Panc1 (cell line): ENCODE results near the gene IGFL4. TPM values are rescaled to one million over a fixed set of nuclear protein-coding genes. Genes with fewer than 3 reads are reported as not detected.

Experiments
- ATAC-seq: fragments of 200-7000 bp; cut with Tn5 transposase; 2 replicates; pipeline ENCODE4 v1.9.1; 2020; ENCODE audit warnings: mild to moderate bottlenecking, moderate library complexity
- BruUV-seq: library from RNA; stranded (reverse); fragments of 400-500 nt; replicated peaks from 2 replicates; lab custom pipeline; 2021; lab: Mats Ljungman, UMichigan
- CTCF ChIA-PET: fragments of 300-600 bp; sonication (Branson Sonifier 250); formaldehyde crosslinking; loops from one replicate; lab custom pipeline; 2022; ENCODE audit warnings: antibody characterized with exemption; lab: Charles Lee
- POLR2A ChIA-PET: fragments of 300-600 bp; sonication (Branson Sonifier 250); formaldehyde crosslinking; loops from one replicate; lab custom pipeline; 2022; ENCODE audit warnings: antibody characterized with exemption; lab: Charles Lee
- DNase-seq: peaks from one replicate; pipeline ENCODE4 v3.0.0-alpha.2; 2010; ENCODE audit warnings: low read depth, low spot score
- H3K27ac ChIP-seq: 2 replicates; pipeline ENCODE4 v1.5.1; 2011; ENCODE audit warnings: mild to moderate bottlenecking, low read length, inconsistent platforms
- H3K27me3 ChIP-seq: fragments of 200-500 bp; sonication (Bioruptor generic); 2 replicates; pipeline ENCODE4 v1.6.0; 2014; ENCODE audit warnings: low read length, inconsistent platforms; ENCODE audit not compliant: control insufficient read depth, insufficient read depth
- H3K36me3 ChIP-seq: fragments of 200-500 bp; sonication (Bioruptor generic); 2 replicates; pipeline ENCODE4 v1.5.1; 2014; ENCODE audit warnings: inconsistent platforms, mild to moderate bottlenecking, low read length, moderate library complexity; ENCODE audit not compliant: control insufficient read depth, insufficient read depth
- H3K4me1 ChIP-seq: 2 replicates; pipeline ENCODE4 v1.5.1; 2011; ENCODE audit warnings: inconsistent platforms, mild to moderate bottlenecking, low read length, moderate library complexity; ENCODE audit not compliant: control insufficient read depth, insufficient read depth
- H3K4me3 ChIP-seq, 2 experiments: 2 replicates each; pipeline ENCODE4 v1.5.1; 2011 to 2012; ENCODE audit warnings: low read depth in 2 of 2, low read length in 2 of 2, mild to moderate bottlenecking in 2 of 2, inconsistent platforms in 1 of 2, moderate library complexity in 1 of 2
- H3K9me3 ChIP-seq: fragments of 200-500 bp; sonication (Bioruptor generic); 2 replicates; pipeline ENCODE4 v1.5.1; 2014; ENCODE audit warnings: low read depth, mild to moderate bottlenecking, inconsistent platforms, low read length, moderate library complexity; ENCODE audit not compliant: control insufficient read depth, insufficient read depth
- POLR2AphosphoS5 ChIP-seq: IDR thresholded peaks from 2 replicates; pipeline ENCODE4 v1.6.1; 2012; ENCODE audit warnings: mild to moderate bottlenecking, low read depth, low read length, moderate library complexity
- SIN3A ChIP-seq: IDR thresholded peaks from 2 replicates; pipeline ENCODE4 v1.6.1; 2012; ENCODE audit warnings: low read depth, mild to moderate bottlenecking, low read length, moderate library complexity, borderline replicate concordance; ENCODE audit not compliant: insufficient read depth
- TCF7L2 ChIP-seq: IDR thresholded peaks from 2 replicates; pipeline ENCODE4 v1.6.1; 2011; ENCODE audit warnings: mild to moderate bottlenecking, low read depth, low read length, inconsistent platforms
- in situ Hi-C: cut with HindIII; loops from 2 replicates; pipeline ENCODE4 v1.10.0; 2016; ENCODE audit warnings: low sequenced_read_pairs, low pct_unique_long_range_greater_than_20kb
- intact Hi-C: fragments of 100-400 bp; cut with micrococcal nuclease; formaldehyde crosslinking; loops from one replicate; pipeline ENCODE4 v1.10.0; 2022; ENCODE audit not compliant: unreplicated experiment
- total RNA-seq: library from RNA; stranded (reverse); gene quantifications from one replicate; pipeline ENCODE4 v1.2.1, GENCODE V29; 2021; ENCODE audit not compliant: unreplicated experiment
- TF ChIP-seq, protein P1 (sequence below): fragments of 450-650 bp; IDR thresholded peaks from 2 replicates; pipeline ENCODE4 v1.5.1; 2017; ENCODE audit warnings: mild to moderate bottlenecking
- TF ChIP-seq, protein P2 (sequence below), 2 experiments: IDR thresholded peaks; 2 replicates each; pipeline ENCODE4 v1.6.1; 2011 to 2012; ENCODE audit warnings: low read depth in 2 of 2, control low read depth in 1 of 2, low read length in 1 of 2, mild to moderate bottlenecking in 1 of 2, moderate library complexity in 1 of 2; ENCODE audit not compliant: insufficient read depth in 1 of 2

IGFL4 gene
- total RNA-seq, 1 experiment from 2014 or later, result 0.39 TPM

DNA sequence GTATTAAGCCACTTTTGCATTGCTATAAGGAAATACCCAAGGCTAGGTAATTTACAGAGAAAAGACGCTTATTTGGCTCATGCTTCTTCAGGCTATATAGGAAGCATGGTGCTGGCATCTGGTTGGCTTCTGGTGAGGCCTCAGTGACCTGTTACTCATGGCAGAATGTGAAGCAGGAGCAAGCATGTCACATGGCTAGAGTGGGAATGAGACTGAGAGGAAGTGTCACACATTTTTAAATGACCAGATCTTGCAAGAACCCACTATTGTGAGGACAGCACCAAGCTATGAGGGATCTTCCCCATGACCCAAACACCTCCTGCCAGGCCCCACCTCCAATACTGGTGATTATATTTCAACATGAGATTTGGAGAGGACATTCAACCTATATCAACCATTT is 25.7 kb upstream of the IGFL4 start:
- POLR2A ChIA-PET, result no interaction called here
- no peaks in the 10 kb centered on the region for H3K36me3 ChIP-seq
- H3K27ac ChIP-seq, result no peak overlapping the region
- ATAC-seq (no peak), DNase-seq (no peak)
- no peaks in the 10 kb centered on the region for H3K9me3 ChIP-seq
- in situ Hi-C loops, result no loop called here
- CTCF ChIA-PET, result no interaction called here
- no TSS peak for BruUV-seq
- intact Hi-C loops, result no loop called here
- H3K4me3 ChIP-seq, result no peak overlapping the region
- H3K4me1 ChIP-seq, result peaks cover 7% of the 10 kb centered on the region
- TF ChIP-seq, protein P1, sequence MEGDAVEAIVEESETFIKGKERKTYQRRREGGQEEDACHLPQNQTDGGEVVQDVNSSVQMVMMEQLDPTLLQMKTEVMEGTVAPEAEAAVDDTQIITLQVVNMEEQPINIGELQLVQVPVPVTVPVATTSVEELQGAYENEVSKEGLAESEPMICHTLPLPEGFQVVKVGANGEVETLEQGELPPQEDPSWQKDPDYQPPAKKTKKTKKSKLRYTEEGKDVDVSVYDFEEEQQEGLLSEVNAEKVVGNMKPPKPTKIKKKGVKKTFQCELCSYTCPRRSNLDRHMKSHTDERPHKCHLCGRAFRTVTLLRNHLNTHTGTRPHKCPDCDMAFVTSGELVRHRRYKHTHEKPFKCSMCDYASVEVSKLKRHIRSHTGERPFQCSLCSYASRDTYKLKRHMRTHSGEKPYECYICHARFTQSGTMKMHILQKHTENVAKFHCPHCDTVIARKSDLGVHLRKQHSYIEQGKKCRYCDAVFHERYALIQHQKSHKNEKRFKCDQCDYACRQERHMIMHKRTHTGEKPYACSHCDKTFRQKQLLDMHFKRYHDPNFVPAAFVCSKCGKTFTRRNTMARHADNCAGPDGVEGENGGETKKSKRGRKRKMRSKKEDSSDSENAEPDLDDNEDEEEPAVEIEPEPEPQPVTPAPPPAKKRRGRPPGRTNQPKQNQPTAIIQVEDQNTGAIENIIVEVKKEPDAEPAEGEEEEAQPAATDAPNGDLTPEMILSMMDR, result no peak
- TF ChIP-seq SIN3A, result no peak
- no peaks in the 10 kb centered on the region; the same call in 1 of the 2 replicates for H3K27me3 ChIP-seq

DNA sequence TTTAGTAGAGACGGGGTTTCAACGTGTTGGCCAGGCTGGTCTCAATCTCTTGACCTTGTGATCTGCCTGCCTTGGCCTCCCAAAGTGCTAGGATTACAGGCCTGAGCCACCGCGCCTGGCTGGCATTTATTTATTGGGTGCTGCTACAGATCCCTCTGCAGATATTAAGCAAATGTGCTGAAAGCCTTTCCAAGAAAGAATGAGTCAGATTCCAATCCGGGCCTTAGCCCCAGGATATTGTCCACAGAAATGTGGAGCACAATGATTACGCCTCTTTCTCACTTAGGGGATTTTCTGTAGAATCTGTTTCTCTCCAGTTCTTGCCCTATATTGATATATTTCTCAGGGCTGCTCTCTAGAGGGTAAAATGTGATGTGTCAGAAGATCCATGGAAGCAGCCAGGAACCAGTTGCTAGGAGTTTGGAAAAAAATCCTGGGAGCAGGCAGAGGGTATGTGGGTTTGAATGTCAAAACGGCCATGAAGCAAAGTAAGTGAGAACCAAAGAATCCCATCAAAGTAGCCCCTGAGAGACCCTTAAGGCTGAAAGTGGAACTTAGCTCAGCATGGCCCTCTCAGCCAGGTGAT is 24.8 kb upstream of the IGFL4 start:
- Histone ChIP-seq H3K27me3 (no peaks in the 10 kb centered on the region; the same call in 1 of the 2 replicates), H3K9me3 (no peaks in the 10 kb centered on the region), H3K27ac (no peak overlapping the region), H3K36me3 (no peaks in the 10 kb centered on the region), H3K4me1 (peaks cover 7% of the 10 kb centered on the region), H3K4me3 (no peak overlapping the region)
- TF ChIP-seq TCF7L2 (no peak), POLR2AphosphoS5 (no peak), SIN3A (no peak)
- TF ChIP-seq, protein P1, result no peak
- in situ Hi-C loops, result no loop called here
- ChIA-PET CTCF (interaction anchor here (0.6 kb wide), 1 partner anchor 31 kb away, joined by 5 read pairs; no protein-coding TSS in a partner anchor), POLR2A (no interaction called here)
- peak; percentile 64 for ATAC-seq
- intact Hi-C loops, result no loop called here
- BruUV-seq, result no TSS peak
- no peak for DNase-seq

DNA sequence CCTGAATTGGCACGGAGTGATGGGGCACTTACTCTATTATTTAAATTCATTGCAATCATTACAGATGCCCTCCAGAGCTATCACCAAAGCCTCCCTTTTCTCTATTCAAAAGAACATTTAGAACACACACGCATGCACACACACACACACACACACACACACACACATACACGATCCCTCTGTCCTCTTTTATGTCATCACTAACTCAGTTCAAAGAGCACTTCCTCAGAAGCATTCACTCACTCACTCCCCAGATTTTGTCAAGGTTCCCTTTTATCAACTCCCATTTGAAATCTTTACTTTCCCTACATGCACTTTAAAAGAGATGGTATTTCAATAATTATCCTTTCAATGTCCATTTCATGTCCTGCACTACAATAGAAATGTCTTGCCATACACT is 22.4 kb upstream of the IGFL4 start:
- Histone ChIP-seq H3K27ac (no peak overlapping the region), H3K9me3 (no peaks in the 10 kb centered on the region), H3K4me3 (no peak overlapping the region), H3K27me3 (peaks cover 2% of the 10 kb centered on the region; the same call in 1 of the 2 replicates), H3K36me3 (no peaks in the 10 kb centered on the region), H3K4me1 (peaks cover 2% of the 10 kb centered on the region; the same call in 1 of the 2 replicates)
- no TSS peak for BruUV-seq
- POLR2A ChIA-PET, result no interaction called here
- DNase-seq (no peak), ATAC-seq (no peak)
- in situ Hi-C loops (no loop called here), intact Hi-C loops (no loop called here)
- CTCF ChIA-PET, result no interaction called here
- no peak for TF ChIP-seq TCF7L2
- no peak for TF ChIP-seq POLR2AphosphoS5
- TF ChIP-seq, protein P2, sequence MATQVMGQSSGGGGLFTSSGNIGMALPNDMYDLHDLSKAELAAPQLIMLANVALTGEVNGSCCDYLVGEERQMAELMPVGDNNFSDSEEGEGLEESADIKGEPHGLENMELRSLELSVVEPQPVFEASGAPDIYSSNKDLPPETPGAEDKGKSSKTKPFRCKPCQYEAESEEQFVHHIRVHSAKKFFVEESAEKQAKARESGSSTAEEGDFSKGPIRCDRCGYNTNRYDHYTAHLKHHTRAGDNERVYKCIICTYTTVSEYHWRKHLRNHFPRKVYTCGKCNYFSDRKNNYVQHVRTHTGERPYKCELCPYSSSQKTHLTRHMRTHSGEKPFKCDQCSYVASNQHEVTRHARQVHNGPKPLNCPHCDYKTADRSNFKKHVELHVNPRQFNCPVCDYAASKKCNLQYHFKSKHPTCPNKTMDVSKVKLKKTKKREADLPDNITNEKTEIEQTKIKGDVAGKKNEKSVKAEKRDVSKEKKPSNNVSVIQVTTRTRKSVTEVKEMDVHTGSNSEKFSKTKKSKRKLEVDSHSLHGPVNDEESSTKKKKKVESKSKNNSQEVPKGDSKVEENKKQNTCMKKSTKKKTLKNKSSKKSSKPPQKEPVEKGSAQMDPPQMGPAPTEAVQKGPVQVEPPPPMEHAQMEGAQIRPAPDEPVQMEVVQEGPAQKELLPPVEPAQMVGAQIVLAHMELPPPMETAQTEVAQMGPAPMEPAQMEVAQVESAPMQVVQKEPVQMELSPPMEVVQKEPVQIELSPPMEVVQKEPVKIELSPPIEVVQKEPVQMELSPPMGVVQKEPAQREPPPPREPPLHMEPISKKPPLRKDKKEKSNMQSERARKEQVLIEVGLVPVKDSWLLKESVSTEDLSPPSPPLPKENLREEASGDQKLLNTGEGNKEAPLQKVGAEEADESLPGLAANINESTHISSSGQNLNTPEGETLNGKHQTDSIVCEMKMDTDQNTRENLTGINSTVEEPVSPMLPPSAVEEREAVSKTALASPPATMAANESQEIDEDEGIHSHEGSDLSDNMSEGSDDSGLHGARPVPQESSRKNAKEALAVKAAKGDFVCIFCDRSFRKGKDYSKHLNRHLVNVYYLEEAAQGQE (IDR thresholded peaks at IDR 0.05; ENCODE audit: insufficient read depth in 1 of 2, low read depth in 2 of 2, low read length in 1 of 2), result no peak
- TF ChIP-seq, protein P1, result no peak
- TF ChIP-seq SIN3A, result no peak
